CD4-positive, alpha-beta T cell treated with Interleukin-17A for 1 hour (primary cell): ENCODE measurements around the gene HAUS3.

ENCODE experiments used
- DNase-seq: peaks from one replicate; pipeline ENCODE4 v3.0.0-alpha.2; 2020

HAUS3 gene

DNA sequence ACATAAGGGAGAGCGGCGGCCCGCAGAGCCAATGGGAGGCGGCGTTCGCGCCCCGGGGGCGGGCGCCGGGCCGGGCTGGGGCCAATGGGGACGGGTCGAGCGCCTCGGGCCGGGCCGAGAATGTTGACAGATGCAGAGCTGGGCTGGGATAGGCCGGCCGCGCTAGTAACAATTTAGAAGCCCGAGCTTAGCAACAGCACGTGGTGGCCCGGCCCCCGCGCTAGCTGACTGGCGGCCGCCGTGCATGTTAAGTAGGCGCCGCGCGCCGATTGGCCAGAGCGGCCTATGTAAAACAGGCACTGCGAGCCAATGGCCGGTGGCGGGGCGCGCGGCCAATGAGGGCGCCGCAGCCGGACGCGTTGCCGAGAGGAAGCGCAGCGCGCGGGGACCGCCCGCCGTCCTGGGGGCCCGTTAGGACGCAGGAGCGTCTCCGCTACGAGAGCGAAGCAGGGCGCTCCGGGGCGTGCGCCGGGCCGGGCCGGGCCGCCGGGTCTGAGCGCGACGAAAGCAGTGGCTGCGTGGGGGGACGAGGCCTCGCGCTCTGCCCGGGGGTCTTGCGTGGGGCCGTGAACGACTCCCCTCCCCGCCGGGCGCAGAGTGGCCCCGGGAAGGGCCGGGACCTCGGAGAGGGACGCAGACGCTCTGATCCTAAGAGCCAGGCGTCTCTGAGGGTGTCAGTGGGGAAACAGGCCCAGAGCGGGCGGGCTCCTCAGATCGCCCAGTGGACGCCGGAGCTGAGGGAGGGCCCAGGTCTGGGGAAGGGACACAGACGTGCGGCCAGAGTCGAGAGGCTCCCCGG is 20.4 kb upstream of the HAUS3 start:
- peak; percentile 99 for DNase-seq

DNA sequence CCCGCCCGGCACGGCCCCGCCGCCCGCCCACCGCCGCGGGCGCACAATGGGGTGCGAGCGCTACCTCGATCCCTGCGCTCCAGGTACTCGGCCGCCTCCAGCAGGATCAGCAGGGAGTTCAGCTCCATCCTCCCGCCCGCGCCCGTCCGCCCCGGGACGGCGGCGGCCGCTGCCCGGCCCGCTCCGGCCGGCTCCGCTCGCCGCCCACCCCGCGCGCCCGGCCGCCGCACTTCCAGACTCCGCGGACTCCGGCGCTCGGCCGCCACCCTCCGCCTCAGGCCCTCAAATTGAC is 19.9 kb upstream of the HAUS3 start, which contains the start of gene MXD4:
MXD4 (minus strand) TSS at position 257 of the 292 bp plus-strand sequence; CDS start at position 128, 129 bp downstream.
- no peak for DNase-seq

DNA sequence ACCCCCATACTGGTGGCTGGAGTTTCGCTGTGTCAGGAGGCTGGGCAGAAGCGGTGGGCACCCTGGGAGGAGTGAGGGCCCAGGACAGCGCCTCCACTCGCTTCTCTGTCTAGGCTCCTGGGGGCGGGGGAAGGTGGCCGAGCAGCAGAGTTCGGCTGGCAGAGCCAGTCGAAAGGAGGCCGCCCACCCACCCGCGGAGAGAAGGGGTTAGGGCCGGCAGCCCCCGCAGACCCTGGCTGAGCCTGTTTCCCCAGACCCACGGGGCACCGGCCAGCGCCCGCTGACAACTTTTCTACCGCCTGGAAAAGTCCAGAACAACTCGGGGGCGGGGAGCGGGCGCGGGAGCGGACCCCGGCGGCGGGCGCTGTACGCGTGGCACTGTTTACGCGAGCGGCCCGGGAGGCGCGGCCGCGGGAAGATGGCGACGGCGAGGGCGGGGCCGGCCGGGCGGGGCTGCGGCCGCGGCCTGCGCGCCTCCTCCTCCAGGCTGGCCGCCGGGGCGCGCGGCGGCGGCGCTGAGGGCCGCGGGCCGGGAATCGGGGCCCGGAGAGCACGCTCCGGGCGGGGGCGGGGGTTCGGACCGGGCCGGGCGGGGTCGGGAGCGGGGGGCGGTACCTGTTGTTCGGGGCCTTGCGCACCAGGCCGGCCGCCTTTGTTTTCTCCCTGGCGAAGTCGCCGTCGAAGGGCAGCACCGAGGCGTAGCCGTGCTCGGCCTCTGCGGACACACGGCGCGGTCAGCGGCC is 19.4 kb upstream of the HAUS3 start:
- peak; percentile 47 for DNase-seq

DNA sequence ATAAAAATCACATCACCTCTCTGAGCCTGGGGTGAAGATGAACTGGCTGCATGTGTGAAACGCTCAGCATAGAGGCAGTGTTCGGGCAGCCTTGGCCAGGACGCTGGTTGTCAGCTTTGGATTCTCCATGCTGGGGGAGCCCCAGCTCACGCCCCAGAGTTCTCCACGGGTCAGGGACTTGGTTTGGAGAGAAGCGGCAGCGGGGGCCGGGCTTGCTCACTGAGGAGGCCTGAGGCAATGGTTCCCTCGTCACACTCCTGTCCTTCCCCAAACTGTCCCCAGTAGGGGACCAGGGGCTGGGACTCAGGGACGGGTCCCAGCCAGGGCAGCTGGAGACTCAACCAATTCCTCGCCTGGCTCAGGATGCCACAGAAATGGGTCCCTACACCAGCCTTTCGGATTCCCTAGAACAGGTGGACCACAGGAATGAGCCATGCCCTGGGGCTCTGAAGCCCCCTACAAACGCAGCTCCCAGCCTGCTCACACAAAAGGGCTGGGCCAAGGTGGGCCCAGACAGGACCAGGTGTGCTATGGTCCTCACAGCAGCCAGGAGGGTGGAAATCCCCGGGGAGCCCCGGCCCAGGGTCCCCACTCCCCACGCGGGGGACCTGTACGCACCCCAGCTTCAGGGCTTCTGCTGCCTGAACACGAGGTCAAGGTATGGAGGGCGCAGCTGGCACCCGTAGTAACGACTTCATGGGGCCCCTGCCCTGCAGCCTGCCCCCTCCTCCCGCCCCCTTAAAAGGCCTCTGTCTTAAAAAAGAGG is 18.6 kb upstream of the HAUS3 start:
- no peak for DNase-seq

DNA sequence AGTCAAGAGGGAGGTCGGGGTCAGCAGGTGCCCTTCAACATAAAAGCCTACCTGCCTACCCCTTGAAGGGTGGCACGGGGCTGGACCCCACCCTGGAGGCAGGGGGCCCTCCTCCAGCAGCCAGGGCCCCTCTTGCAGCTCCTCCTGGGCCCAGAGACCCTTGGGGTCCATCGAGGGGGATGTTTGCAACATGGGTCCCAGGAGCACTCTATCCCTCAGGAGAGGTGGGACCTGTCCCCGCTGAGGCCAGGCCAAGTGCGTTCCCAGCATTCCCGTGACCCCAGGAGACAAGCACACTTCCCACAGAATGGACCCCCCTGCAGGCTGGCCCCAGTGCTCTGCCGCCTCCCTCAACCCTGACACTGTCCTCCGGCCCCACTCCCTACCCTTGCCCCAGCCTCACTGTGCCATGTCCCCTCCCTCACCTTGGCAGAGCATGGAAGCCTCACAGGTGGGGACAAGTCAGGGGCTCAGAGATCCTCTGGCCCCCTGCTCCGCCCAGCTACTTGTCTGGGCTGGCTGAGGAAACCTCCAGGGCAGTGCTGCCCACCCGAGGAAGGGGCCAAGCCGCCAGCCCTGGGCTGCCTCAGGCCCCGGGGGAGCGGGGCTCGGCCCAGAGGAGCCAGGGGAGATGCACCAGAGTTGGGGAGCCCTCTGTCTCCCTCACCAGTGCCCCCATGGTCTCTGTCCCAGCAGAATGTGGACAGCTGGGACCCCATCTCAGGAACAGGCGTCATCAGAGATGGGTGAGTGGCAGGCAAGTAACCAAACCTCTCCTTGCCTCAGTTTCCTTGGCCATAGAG is 17.8 kb upstream of the HAUS3 start:
- DNase-seq: no peak

DNA sequence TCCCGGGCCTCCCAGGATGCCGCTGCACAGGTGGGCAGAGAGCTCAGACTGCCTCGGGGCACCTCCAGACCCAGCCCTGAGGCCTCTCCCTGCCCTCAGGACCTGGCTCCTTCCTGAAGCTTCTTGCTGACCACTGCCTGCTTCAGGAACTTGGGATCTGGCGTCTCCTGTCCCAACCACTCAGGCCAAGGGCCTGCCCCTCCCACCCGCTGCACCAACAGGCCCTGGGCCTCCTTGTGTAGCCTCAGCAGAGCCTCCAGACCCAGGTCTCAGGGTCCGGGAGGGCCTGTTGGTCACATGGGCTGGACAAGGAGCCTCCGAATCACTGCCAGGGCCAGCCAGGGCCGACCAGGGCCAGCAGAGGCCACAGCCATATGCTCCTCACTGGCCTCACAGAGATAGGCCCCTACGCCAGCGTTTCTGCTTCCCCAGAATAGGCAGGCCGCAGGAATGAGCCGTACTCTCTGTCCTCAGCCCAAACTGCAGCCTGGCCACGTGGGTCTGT is 17.2 kb upstream of the HAUS3 start:
- DNase-seq: no peak

DNA sequence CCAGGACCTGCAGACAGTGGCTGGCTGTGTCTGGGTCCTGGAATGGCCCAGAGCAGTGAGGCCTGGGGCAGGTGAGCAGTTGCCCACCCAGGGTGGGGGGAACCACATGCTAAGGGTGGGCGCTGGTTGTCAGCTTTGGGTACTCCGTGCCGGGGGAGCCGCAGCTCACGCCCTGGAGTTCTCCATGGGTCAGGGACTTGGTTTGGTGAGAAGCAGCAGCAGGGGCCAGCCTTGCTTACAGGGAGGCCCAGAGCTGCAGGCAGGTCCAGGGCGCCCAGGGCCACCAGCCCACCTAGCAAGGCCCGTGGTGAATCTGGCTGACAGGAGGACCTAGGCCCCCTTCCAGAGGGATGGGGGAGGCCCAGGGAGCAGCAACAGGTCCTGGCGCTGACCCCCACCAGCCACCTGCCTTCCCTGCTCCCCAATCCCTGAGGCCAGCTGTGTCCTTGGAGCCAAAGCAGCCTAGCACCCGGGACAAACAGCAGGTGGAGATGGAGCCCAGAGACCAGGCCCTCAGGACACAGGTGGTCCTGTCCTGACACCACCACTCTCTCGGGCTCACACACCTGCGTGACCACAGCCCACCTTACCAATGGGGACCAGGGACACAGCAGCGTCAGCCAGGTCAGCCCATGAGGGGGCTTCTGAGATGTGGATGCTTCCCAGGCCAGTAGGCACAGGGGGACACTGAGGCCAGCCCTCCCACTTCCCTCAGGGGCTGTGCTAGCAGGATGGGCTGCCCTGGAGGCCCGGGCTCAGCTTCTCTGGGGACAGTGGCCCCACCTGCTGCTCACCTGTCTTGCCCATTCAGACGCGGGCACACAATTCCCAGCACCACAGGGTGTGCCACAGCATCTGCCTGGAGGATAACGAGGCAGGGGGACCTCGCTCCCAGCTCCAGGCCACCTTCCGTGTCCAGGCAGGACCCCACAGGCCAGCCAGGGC is 16.4 kb upstream of the HAUS3 start:
- no peak for DNase-seq

DNA sequence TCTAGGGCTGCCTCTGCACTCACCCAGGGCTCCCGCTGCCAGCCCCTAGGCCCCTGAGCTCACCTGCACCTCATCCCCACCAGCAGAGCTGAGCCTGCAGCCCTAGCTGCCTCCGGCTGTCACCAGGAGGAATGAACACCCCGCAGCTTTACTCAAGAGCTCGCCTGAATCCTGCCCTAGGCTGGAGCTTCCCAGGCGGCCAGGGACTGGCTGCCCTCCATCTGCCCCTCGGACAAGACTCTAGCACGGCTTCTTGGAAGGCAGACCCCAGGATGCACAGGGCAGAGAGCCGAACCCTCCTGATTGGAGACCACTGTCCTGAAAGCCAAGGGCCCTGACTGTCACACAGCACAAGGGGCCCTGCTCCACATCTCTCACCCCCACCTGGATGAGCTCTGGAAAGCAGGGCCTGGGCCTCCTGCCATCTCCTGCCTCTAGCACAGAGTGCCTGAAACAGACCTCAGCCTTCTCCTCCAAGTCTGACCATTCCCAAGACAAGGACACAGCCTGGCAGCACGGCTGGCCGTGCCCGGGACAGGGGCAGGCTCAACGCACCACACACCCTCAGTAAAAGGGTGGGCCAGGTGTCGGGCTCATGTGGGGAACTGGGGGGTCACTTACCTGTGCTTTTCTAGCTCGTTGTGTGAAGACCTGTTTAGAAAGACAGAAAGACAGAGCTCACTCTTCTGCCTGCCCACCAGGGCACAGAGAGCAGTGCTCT is 15.6 kb upstream of the HAUS3 start:
- no peak for DNase-seq

DNA sequence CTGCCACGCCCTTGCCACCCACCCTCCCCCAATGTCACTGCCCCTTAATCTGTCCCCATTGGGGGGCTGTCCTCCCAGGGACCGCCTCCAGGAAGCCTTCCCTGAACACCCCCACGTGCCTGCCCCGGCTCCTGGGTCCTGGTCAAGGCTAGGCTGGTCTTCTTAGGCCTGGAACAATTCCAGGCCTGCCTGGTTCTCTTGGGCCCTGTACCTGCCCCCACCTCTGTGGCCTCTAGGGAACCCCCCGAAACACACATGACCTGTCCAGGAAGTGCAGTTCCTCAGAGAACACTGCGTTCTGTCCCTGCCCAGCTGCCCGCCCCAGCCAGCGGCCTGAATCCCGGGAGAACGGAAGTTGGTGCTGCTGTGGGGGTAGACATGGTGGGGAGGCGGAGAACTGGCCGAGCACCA is 14.9 kb upstream of the HAUS3 start:
- no peak for DNase-seq

DNA sequence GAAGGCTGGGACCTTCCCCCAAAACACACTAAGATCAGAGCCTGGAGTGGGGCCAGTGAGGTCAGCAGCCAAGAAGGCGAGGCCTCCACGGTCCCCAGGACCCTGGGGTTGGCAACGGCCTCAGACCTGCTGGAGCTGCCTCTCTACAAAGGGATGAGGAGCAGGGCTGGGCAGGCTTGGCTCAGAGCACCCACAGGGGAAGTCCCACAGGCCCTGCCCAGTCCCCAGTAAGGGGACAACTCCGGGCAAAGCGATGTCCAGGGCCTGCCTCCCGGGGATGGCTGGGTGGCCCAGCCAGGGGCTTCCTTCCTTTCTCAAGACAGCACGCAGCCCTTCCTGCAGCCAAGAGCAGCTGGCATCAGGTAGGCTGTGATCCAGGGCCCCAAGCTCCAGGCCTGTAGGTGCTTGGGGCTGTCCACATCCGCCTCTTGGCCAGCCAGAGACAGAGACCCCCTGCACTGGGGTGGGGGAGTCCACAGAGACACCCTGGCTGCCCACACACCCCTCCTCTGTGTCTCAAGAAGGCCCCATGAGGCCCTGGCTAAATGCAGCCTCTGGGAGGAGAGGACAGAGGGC is 14.3 kb upstream of the HAUS3 start:
- no peak for DNase-seq

DNA sequence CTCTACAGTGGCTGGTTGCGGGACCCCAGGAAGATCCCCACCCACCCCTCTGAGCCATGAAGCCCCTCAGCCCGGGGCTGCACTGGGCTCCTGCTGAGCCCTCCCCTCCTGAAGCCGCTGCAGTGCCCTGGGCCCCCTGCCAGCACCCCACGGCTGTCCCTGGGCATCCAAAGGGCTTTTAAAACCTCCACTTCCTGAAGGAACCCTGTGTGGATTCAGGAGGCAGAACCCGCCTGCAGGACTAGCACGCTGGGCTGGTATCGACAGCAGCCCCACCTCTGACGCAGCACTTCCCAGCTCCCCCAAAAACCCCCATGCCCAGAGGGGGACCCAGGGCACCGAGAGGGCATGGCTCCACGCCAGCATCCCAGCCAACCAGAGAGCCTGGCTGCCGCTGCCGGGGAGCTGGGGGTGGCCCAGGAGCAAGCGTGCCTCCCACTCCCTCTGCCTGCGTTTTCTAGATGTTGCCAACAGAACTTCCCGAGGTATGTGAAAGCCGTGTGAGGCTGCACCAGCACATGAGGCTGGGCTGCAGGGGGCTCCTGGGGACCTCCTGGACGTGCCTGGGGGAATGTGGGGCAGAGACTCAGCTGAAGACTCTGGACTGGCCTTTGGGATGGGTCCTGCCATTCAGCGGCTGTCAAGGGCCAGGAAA is 13.7 kb upstream of the HAUS3 start:
- no peak for DNase-seq

DNA sequence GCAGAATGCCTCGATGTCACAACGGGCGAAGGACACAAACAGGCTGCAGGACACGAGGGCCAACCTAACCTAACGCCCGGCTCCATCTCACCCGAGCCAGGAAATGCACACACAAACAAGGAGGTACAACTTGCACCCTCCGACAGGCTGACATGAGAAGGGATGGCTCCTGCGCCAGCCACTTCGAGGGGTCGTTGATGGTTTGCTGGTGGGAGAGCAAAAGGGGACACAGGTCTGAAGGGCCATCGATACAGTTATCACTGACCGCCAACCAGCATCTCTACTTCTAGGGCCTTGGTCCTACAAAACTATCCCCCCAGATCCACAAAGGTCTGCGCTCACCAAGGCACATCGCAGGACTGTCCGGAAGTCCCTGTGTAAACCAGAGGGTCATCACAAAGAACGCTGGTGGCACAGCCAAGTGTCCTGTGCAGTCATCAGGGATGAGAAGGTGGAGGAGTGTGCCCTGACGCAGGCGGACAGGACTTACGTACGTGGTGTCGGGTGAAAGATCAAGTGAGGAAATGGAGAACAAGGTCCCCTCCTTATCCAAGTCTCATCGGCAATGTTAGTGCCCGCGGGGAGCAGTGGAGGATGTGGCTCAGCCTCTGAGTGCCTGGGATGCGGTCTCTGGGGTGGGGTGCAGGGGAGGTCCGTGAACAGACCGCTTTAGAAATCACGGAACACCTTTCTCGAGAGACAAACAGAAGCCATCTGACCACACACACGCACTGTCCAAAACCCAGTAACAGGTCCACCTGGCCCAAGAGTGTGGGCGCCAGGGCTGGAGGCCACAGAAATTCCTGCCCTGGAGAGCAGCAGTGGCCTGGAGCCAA is 13.0 kb upstream of the HAUS3 start:
- DNase-seq: no peak

DNA sequence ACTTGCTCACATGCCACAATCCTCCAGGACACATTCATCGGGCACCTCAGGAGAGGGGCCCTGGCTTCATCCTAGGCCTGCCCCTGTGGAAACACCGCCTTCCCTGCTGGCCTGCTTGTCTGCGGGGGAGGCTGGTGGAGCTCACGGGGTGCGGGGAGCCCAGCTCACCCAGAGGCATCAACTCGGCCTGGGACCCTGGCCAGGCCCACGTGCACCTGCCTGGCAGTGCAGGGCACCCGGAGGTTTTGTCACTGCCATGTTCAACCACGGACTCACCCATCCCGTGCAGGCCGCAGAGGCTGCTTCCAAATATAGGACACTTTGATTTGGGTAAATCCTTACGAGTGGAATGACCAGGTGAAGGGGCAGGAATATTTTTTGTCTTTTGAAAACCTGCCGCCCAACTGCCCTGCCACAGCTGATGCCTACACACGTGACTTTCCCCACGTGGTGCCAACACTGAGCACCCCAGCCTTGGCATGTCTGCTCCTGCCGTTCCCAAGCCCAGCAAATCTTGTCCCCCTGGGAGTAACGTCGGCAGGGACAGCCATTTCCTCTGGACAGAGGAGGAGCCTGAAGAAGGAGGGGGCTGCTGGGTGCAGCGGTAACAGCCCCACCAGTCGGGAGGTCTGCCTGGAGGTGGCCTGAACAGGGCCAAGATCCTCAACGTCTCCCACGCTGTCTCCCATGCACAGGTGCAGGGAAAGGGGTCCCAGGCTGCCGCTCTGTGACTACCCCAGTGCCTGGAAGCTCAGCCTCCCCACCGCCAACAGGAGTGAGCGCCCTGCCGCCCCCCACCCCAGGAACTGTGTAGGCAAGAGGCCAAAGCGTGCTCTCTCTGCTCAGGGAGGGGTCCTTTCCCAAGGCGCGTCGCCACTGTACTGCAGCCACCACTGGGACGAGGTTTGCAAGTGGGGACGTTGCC is 11.5 kb upstream of the HAUS3 start:
- no peak for DNase-seq

DNA sequence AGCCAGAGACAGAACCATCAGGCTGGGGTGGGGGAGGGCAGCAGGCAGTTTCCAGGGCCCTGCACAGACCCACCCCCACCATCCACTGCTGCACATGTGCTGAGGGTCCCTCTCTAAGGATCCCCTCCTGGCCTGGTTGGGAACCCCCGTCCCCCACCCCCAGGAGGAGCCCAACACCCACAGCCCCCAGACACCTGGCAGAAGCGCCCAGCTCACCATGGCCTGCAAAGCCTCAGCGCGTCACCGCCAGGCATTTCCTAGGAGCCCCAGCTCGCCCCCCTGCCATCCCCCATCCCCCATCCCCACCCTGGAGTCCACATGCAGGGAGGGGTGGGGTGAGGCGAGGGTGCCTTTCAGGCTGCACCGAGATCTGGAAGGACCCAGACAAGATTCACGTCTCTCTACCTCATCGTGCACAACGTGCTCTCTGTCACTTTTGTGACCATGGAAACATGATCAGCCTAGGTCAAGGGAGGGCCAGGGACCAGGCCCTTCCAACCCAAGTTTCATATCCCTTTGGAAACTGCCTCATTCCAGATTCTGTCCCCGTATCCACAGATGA is 10.7 kb upstream of the HAUS3 start:
- DNase-seq: no peak

DNA sequence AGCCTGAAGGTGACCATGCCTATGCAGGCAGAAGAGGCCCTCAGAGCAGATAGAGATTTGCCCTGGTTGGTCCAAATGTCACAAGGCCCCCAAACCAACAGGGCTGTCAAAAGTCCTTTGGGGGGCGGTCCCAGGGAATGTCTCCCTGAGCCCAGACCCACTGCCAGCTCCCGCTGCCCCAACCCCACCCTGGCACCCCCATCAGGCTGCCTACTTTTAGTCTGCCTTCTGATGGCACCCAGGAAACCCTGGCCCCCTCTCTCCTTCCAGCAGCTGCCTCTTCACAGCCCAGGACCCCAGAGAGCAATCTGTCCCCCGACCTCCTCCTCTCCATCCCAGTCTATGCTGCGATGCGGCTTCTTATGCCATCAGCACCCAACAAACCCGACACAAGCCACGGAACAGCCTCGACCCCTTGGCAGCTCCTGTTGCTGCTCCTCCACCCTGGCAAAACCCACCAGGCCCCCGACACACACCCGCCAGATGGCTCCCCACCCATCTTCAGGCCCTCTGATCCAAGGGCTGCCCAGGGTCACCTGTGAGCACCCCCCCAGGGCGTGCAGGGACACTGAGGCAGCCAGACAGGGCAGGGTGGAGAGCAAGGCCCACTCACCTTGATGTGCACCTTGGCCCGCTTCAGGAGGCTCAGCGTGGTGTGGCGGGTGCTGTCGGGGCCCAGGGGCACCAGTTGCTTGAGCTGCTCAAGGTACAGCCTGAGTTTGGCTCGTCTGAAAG is 10.0 kb upstream of the HAUS3 start:
- no peak for DNase-seq

DNA sequence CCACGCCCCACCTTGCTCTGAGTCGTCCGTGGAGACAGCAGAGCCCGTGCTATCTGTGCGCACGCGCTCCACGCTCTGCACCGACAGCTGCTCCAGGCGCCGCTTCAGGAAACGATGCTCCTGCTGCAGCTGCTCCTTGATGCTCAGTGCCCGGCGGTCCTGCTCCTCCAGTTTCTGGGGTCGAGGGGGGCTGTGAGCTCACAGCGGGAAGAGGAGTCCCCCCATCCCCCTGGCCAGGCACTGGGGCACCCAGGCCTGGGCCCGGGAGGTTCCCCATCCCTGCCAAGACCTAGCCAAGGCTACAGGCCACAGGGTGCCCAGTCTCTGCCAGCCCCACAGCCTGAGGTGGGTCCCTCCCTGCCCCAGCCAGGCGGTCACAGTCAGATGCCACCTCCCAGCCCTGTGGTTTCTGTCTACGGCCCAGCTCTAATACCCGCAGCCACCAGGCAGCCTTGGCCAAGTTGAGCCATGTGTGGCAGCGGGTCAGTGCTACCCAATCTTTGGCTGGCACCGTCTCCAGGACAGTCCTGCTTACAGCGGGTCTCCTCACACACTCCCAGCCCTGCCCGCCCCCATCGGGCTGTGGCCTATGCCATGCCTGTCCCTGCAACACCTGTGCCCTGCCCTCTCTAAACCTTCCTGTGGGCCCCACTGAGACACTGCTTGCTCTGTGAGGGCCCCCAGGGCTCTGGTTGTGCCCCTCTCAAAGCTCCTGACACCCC is 9.3 kb upstream of the HAUS3 start:
- DNase-seq: no peak
